ENCODE results near the gene PLEKHA1.

PLEKHA1 gene

DNA sequence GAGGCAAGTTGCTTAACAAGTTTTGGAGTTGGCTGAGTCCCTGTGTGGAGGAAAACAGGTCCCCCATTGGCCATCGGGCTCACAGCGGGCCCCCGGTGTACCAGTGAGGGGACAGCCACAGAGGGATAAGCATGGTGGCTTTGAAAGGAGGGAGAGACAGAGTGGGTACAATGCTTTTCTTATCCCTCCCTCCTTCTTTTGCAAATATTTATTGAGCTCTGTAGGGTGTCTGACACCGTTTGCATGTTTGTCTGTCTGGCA lies 89.7 kb downstream of the PLEKHA1 start:
- Histone ChIP-seq H3K9me3 (ENCODE audit: insufficient read depth, low read length, severe bottlenecking) (no peaks in the 10 kb centered on the region), H3K79me2 (ENCODE audit: insufficient read depth, low read length) (no peaks in the 10 kb centered on the region), H2AFZ (ENCODE audit: low read depth, low read length) (no peak overlapping the region), H3K4me2 (ENCODE audit: insufficient read depth, low read length) (no peak overlapping the region), H4K20me1 (ENCODE audit: insufficient read depth, low read length) (no peaks in the 10 kb centered on the region), H3K27ac (ENCODE audit: low read length) (no peak overlapping the region), H3K36me3 (ENCODE audit: insufficient read depth, low read length) (no peaks in the 10 kb centered on the region), H3K27me3 (ENCODE audit: insufficient read depth, low read length, poor library complexity) (peaks cover 3% of the 10 kb centered on the region), H3K4me1 (ENCODE audit: insufficient read depth, low read length) (no peaks in the 10 kb centered on the region), H3K9ac (ENCODE audit: low read depth, low read length) (no peak overlapping the region), H3K4me3 (ENCODE audit: low read depth in 1 of 2, low read length in 2 of 2) (no peak overlapping the region)
- ATAC-seq (ENCODE audit: insufficient read depth, low read depth) (no peak), DNase-seq (no peak)
- TF ChIP-seq EZH2 (IDR thresholded peaks at IDR 0.05; ENCODE audit: borderline replicate concordance, low read depth, low read length, severe bottlenecking) (no peak), CTCF (IDR thresholded peaks at IDR 0.05; ENCODE audit: borderline replicate concordance, extremely low read depth, low read length, poor library complexity, severe bottlenecking) (no peak)

GRCh38 chr10:122464586-122464985 lies 90.1 kb downstream of the PLEKHA1 start:
- H3K79me2 ChIP-seq (ENCODE audit: insufficient read depth, low read length), result no peaks in the 10 kb centered on the region
- no peak overlapping the region for H2AFZ ChIP-seq (ENCODE audit: low read depth, low read length)
- no peaks in the 10 kb centered on the region for H3K36me3 ChIP-seq (ENCODE audit: insufficient read depth, low read length)
- ATAC-seq (ENCODE audit: insufficient read depth, low read depth) (no peak), DNase-seq (no peak)
- no peak overlapping the region for H3K4me3 ChIP-seq (ENCODE audit: low read depth in 1 of 2, low read length in 2 of 2)
- no peak for TF ChIP-seq CTCF (IDR thresholded peaks at IDR 0.05; ENCODE audit: borderline replicate concordance, extremely low read depth, low read length, poor library complexity, severe bottlenecking)
- no peak for TF ChIP-seq EZH2 (IDR thresholded peaks at IDR 0.05; ENCODE audit: borderline replicate concordance, low read depth, low read length, severe bottlenecking)
- H3K9ac ChIP-seq (ENCODE audit: low read depth, low read length), result no peak overlapping the region
- H3K4me2 ChIP-seq (ENCODE audit: insufficient read depth, low read length), result no peak overlapping the region
- no peak overlapping the region for H3K27ac ChIP-seq (ENCODE audit: low read length)
- H3K9me3 ChIP-seq (ENCODE audit: insufficient read depth, low read length, severe bottlenecking), result no peaks in the 10 kb centered on the region
- H4K20me1 ChIP-seq (ENCODE audit: insufficient read depth, low read length), result no peaks in the 10 kb centered on the region
- peaks cover 6% of the 10 kb centered on the region for H3K27me3 ChIP-seq (ENCODE audit: insufficient read depth, low read length, poor library complexity)
- no peaks in the 10 kb centered on the region for H3K4me1 ChIP-seq (ENCODE audit: insufficient read depth, low read length)

DNA sequence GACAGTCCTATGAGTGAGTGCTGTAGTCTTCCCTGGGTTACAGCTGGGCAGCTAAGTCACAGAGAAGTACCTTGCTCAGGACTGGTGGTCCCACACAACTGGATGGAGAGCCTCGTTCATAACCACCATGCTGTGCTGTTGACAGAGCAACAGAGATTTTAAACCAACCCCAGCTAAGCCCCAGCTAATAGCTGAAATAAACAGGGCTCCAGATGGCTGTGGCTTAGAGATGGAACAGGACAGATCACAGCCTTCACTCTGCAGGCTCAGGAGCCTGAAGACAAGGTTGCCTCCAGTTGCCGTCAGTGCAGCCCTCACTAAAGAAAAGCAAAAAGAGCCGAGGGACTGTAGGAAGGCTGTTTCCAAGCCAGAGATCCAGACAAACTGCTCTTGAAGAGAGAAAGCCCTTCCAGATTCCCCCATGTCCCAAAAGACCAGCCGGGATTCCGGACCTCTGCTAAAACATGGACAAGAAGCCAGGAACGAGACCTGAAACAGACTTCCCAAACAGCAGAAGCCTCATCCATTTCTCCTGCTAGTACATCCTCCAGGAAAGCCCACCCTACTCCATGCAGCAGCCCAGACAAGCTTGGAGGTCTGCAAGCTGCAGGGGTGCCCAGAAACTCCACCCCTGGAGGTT lies 91.0 kb downstream of the PLEKHA1 start:
- no peaks in the 10 kb centered on the region for H3K9me3 ChIP-seq (ENCODE audit: insufficient read depth, low read length, severe bottlenecking)
- no peak overlapping the region for H3K9ac ChIP-seq (ENCODE audit: low read depth, low read length)
- no peaks in the 10 kb centered on the region for H3K4me1 ChIP-seq (ENCODE audit: insufficient read depth, low read length)
- H3K27me3 ChIP-seq (ENCODE audit: insufficient read depth, low read length, poor library complexity), result peaks cover 6% of the 10 kb centered on the region
- no peaks in the 10 kb centered on the region for H3K36me3 ChIP-seq (ENCODE audit: insufficient read depth, low read length)
- no peak overlapping the region for H3K27ac ChIP-seq (ENCODE audit: low read length)
- no peak overlapping the region for H2AFZ ChIP-seq (ENCODE audit: low read depth, low read length)
- H3K79me2 ChIP-seq (ENCODE audit: insufficient read depth, low read length), result no peaks in the 10 kb centered on the region
- H3K4me2 ChIP-seq (ENCODE audit: insufficient read depth, low read length), result no peak overlapping the region
- ATAC-seq (ENCODE audit: insufficient read depth, low read depth) (no peak), DNase-seq (no peak)
- no peaks in the 10 kb centered on the region for H4K20me1 ChIP-seq (ENCODE audit: insufficient read depth, low read length)
- TF ChIP-seq CTCF (IDR thresholded peaks at IDR 0.05; ENCODE audit: borderline replicate concordance, extremely low read depth, low read length, poor library complexity, severe bottlenecking), result no peak
- TF ChIP-seq EZH2 (IDR thresholded peaks at IDR 0.05; ENCODE audit: borderline replicate concordance, low read depth, low read length, severe bottlenecking), result no peak
- no peak overlapping the region for H3K4me3 ChIP-seq (ENCODE audit: low read depth in 1 of 2, low read length in 2 of 2)

GRCh38 chr10:122466951-122467381 lies 92.5 kb downstream of the PLEKHA1 start:
- Histone ChIP-seq H4K20me1 (ENCODE audit: insufficient read depth, low read length) (no peaks in the 10 kb centered on the region), H3K4me3 (ENCODE audit: low read depth in 1 of 2, low read length in 2 of 2) (no peak overlapping the region), H3K79me2 (ENCODE audit: insufficient read depth, low read length) (no peaks in the 10 kb centered on the region), H3K9me3 (ENCODE audit: insufficient read depth, low read length, severe bottlenecking) (no peaks in the 10 kb centered on the region), H3K36me3 (ENCODE audit: insufficient read depth, low read length) (no peaks in the 10 kb centered on the region), H3K4me2 (ENCODE audit: insufficient read depth, low read length) (no peak overlapping the region), H3K4me1 (ENCODE audit: insufficient read depth, low read length) (no peaks in the 10 kb centered on the region), H3K27ac (ENCODE audit: low read length) (no peak overlapping the region), H3K27me3 (ENCODE audit: insufficient read depth, low read length, poor library complexity) (peaks cover 6% of the 10 kb centered on the region), H2AFZ (ENCODE audit: low read depth, low read length) (no peak overlapping the region), H3K9ac (ENCODE audit: low read depth, low read length) (no peak overlapping the region)
- TF ChIP-seq CTCF (IDR thresholded peaks at IDR 0.05; ENCODE audit: borderline replicate concordance, extremely low read depth, low read length, poor library complexity, severe bottlenecking) (no peak), EZH2 (IDR thresholded peaks at IDR 0.05; ENCODE audit: borderline replicate concordance, low read depth, low read length, severe bottlenecking) (no peak)
- DNase-seq (no peak), ATAC-seq (ENCODE audit: insufficient read depth, low read depth) (no peak)

Measured in DND-41 (cell line).